PFSK-1 (cell line): ENCODE results near the gene AGPAT4.

Experiments
- FOXP2 ChIP-seq: optimal IDR thresholded peaks from 2 replicates; pipeline ENCODE3; 2011; ENCODE audit warnings: borderline replicate concordance, control low read depth, inconsistent platforms; ENCODE audit not compliant: insufficient read depth; ENCODE audit errors: extremely low read length, extremely low read depth
- REST ChIP-seq, 2 experiments: IDR thresholded peaks; 2 replicates each; pipeline versions ENCODE4 v1.6.1 to v1.8.0; 2011 to 2012; ENCODE audit warnings: low read depth in 2 of 2, low read length in 2 of 2, control low read depth in 1 of 2, inconsistent platforms in 1 of 2, mild to moderate bottlenecking in 1 of 2, moderate library complexity in 1 of 2; ENCODE audit not compliant: insufficient read depth in 1 of 2
- TAF1 ChIP-seq: IDR thresholded peaks from 2 replicates; pipeline ENCODE4 v1.6.1; 2012; ENCODE audit warnings: low read length, control low read depth, borderline replicate concordance; ENCODE audit not compliant: insufficient read depth

DNA sequence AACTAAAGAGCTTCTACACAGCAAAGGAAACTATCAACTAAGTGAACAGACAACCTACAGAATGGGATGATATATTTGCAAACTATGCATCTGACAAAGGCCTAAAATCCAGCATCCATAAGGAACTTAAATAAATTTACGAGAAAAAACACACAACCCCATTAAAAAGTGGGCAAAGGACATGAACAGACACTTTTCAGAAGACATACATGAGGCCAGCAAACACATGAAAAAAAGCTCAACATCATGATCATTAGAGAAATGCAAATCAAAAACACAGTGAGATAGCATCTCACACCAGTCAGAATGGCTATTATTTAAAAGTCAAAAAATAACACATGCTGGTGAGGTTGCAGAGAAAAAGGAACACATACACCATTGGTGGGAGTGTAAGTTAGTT is 24.5 kb downstream of the AGPAT4 start:
- no peak for TF ChIP-seq FOXP2
- TF ChIP-seq TAF1: no peak
- no peak for TF ChIP-seq REST (IDR thresholded peaks at IDR 0.05; ENCODE audit: insufficient read depth in 1 of 2, low read depth in 2 of 2, low read length in 2 of 2)
